Fibroblast of lung (primary cell): Measurements from ENCODE around the gene KDM4E. TPM values are rescaled to one million over a fixed set of nuclear protein-coding genes. Genes with fewer than 3 reads are reported as not detected.
"Not testable (repeated sequence)": the region's sequence is repeated elsewhere in the genome, so short reads cannot be mapped to it uniquely, and the experiment has no call there.

Experiments
- DNase-seq, 2 donors: peaks; one replicate each; pipeline versions ENCODE4 v3.0.0 to v3.0.0-alpha.2; 2010; ENCODE audit warnings: low read depth in 2 of 2
- H2AFZ ChIP-seq: 2 replicates; pipeline ENCODE4 v1.5.1; 2012; ENCODE audit warnings: low read length, control low read depth, inconsistent platforms
- H3K27ac ChIP-seq: 2 replicates; pipeline ENCODE4 v1.5.1; 2011; ENCODE audit warnings: low read length, control low read depth; ENCODE audit not compliant: insufficient read depth
- H3K27me3 ChIP-seq: 2 replicates; pipeline ENCODE4 v1.5.1; 2011; ENCODE audit warnings: mild to moderate bottlenecking, low read length; ENCODE audit not compliant: control insufficient read depth, insufficient read depth
- H3K36me3 ChIP-seq: 2 replicates; pipeline ENCODE4 v1.5.1; 2011; ENCODE audit warnings: low read length; ENCODE audit not compliant: control insufficient read depth, insufficient read depth
- H3K4me1 ChIP-seq: 2 replicates; pipeline ENCODE4 v1.5.1; 2011; ENCODE audit warnings: low read length; ENCODE audit not compliant: control insufficient read depth, insufficient read depth; ENCODE audit errors: extremely low read depth
- H3K4me2 ChIP-seq: 2 replicates; pipeline ENCODE4 v1.5.1; 2011; ENCODE audit warnings: low read length, control low read depth; ENCODE audit not compliant: insufficient read depth; ENCODE audit errors: extremely low read depth
- H3K4me3 ChIP-seq, 4 experiments: fragments of 200-600 bp in 1 of 4; sonication (generic) in 1 of 4; replicated peaks in 1 of 4; 2 replicates each; pipeline ENCODE4 v1.5.1; 2011 to 2016; ENCODE audit warnings: low read length in 4 of 4, low read depth in 3 of 4, mild to moderate bottlenecking in 3 of 4, control low read depth in 2 of 4, inconsistent platforms in 1 of 4, mixed read lengths in 1 of 4; ENCODE audit not compliant: insufficient read depth in 1 of 4; ENCODE audit errors: control extremely low read depth in 1 of 4
- H3K79me2 ChIP-seq: 2 replicates; pipeline ENCODE4 v1.5.1; 2012; ENCODE audit warnings: mild to moderate bottlenecking, low read length, inconsistent platforms; ENCODE audit not compliant: control insufficient read depth, insufficient read depth
- H3K9ac ChIP-seq: 2 replicates; pipeline ENCODE4 v1.5.1; 2011; ENCODE audit warnings: mild to moderate bottlenecking, low read length, control low read depth; ENCODE audit not compliant: insufficient read depth
- H3K9me3 ChIP-seq: 2 replicates; pipeline ENCODE4 v1.5.1; 2012; ENCODE audit warnings: low read depth, low read length; ENCODE audit not compliant: control insufficient read depth, insufficient read depth
- H4K20me1 ChIP-seq: 2 replicates; pipeline ENCODE4 v1.5.1; 2011; ENCODE audit warnings: low read length; ENCODE audit not compliant: control insufficient read depth, insufficient read depth; ENCODE audit errors: extremely low read depth
- EZH2 ChIP-seq: IDR thresholded peaks from 2 replicates; pipeline ENCODE4 v1.5.1; 2012; ENCODE audit warnings: low read length, control low read depth, mild to moderate bottlenecking; ENCODE audit errors: missing control alignments
- polyA plus RNA-seq, 2 donors: library from polyadenylated mRNA; depleted of rRNA in 1 of 2; stranded (reverse) in 1 of 2; unstranded in 1 of 2; fragments of >200 nt; gene quantifications; 2 replicates each; pipeline ENCODE4 v1.2.1, GENCODE V29; 2011 to 2012; ENCODE audit warnings: missing spikeins in 1 of 2
- total RNA-seq: library from RNA; depleted of rRNA; stranded (reverse); fragments of >200 nt; gene quantifications from 2 replicates; pipeline ENCODE4 v1.2.1, GENCODE V29; 2014
- TF ChIP-seq, protein P1 (sequence below), 2 donors: IDR thresholded peaks in 1 of 2; conservative IDR thresholded peaks in 1 of 2; 1 replicate in 1 of 2; 2 replicates in 1 of 2; pipeline ENCODE4 v1.5.1; 2011 to 2012; ENCODE audit warnings: low read length in 2 of 2, control low read depth in 1 of 2, inconsistent platforms in 1 of 2, low read depth in 1 of 2, mild to moderate bottlenecking in 1 of 2

Gene KDM4E
- total and polyA plus RNA-seq, 2 donors (not counting 1 experiment from before 2014, with no cell fraction given), result not detected

DNA sequence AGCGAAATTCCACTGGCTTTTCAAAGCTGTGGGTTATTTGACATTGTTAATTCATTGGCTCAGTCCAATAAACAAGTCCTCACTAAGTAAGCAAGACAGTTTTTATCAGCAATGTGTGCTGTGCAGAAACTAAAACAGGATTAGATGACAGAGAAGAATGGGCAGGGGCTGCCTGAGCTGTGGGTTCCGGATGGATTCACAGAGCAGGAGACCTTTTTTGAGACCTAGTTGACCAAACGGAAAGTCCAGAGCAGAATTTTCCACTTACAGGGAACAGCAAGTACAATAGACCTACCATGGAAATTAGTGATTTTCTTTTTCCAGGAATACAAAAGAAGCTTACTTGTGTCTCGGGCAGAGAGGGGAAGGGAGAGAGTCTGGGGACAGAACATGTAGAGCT, 19.0 kb downstream of the KDM4E start:
- TF ChIP-seq, protein P1, sequence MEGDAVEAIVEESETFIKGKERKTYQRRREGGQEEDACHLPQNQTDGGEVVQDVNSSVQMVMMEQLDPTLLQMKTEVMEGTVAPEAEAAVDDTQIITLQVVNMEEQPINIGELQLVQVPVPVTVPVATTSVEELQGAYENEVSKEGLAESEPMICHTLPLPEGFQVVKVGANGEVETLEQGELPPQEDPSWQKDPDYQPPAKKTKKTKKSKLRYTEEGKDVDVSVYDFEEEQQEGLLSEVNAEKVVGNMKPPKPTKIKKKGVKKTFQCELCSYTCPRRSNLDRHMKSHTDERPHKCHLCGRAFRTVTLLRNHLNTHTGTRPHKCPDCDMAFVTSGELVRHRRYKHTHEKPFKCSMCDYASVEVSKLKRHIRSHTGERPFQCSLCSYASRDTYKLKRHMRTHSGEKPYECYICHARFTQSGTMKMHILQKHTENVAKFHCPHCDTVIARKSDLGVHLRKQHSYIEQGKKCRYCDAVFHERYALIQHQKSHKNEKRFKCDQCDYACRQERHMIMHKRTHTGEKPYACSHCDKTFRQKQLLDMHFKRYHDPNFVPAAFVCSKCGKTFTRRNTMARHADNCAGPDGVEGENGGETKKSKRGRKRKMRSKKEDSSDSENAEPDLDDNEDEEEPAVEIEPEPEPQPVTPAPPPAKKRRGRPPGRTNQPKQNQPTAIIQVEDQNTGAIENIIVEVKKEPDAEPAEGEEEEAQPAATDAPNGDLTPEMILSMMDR (conservative IDR thresholded peaks at IDR 0.05 in 1 of 2, IDR thresholded peaks at IDR 0.05 in 1 of 2; ENCODE audit: low read depth in 1 of 2, low read length in 2 of 2), result no peak
- no peak overlapping the region for H2AFZ ChIP-seq
- H3K4me2 ChIP-seq, result no peak overlapping the region

DNA sequence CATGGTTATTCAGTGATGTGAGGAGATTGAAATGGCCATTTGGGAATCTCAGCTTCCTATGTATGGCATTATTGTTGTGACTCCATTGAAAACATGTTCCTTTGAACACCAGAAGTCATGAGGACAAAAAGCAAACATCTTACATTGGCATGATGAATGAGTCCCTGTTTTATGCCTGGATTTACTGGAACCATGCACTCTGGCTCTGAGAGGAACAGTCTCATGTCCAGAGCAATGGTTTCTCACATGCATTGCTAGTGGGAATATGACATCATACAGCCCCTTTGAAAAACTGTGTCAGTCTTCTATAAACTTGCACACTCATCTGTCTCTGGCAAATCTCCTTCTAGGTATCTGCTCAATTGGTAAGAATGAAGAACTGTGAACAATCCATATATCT, 20.8 kb downstream of the KDM4E start:
- no peaks in the 10 kb centered on the region for H3K36me3 ChIP-seq
- H3K27me3 ChIP-seq, result peaks cover 24% of the 10 kb centered on the region
- TF ChIP-seq EZH2, result no peak
- TF ChIP-seq, protein P1 (conservative IDR thresholded peaks at IDR 0.05 in 1 of 2, IDR thresholded peaks at IDR 0.05 in 1 of 2; ENCODE audit: low read depth in 1 of 2, low read length in 2 of 2), result no peak
- H3K9ac ChIP-seq, result no peak overlapping the region
- no peaks in the 10 kb centered on the region for H3K79me2 ChIP-seq
- no peaks in the 10 kb centered on the region for H4K20me1 ChIP-seq
- no peak overlapping the region for H3K27ac ChIP-seq
- H3K4me2 ChIP-seq, result no peak overlapping the region
- no peak overlapping the region for H3K4me3 ChIP-seq
- no peak overlapping the region for H2AFZ ChIP-seq
- H3K4me1 ChIP-seq, result no peaks in the 10 kb centered on the region
- H3K9me3 ChIP-seq, result no peaks in the 10 kb centered on the region
- no peak for DNase-seq

More for the DNA sequence above, 19.0 kb downstream of the KDM4E start:
- Histone ChIP-seq H3K4me1 (no peaks in the 10 kb centered on the region), H3K9me3 (no peaks in the 10 kb centered on the region), H3K9ac (no peak overlapping the region), H4K20me1 (no peaks in the 10 kb centered on the region), H3K79me2 (no peaks in the 10 kb centered on the region), H3K27me3 (peaks cover 24% of the 10 kb centered on the region), H3K27ac (no peak overlapping the region), H3K36me3 (no peaks in the 10 kb centered on the region), H3K4me3 (no peak overlapping the region)
- DNase-seq, result no peak

DNA sequence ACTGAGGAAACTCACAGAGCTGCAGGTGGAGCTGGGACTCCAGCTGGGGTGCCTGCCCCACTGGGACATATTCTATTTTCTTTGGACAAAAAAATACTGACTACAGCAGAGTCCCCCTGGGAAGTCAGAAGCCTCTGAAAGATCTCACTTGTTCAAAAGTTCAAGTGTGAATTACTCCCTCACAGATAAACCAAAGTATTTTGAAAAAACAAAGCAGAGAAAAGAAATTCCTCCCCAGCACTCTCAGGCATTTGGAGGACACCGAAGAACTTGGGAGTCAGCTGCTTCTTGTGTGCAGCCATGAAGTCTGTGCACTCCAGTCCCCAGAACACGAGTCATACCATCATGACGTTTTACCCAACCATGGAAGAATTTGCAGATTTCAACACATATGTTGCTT, 24.1 kb downstream of the KDM4E start, which contains the start of gene KDM4F:
Gene KDM4F, plus strand, starts transcription at position 301 of the 400 bp plus-strand sequence.
- H3K4me1 ChIP-seq, H4K20me1 ChIP-seq, H3K4me3 ChIP-seq, H3K27ac ChIP-seq, DNase-seq, H3K36me3 ChIP-seq, H3K9me3 ChIP-seq, H3K9ac ChIP-seq, H3K4me2 ChIP-seq, H3K79me2 ChIP-seq, H2AFZ ChIP-seq: not testable (repeated sequence)
- H3K27me3 ChIP-seq, result peaks cover 16% of the 10 kb centered on the region
